ENCODE data around the gene SRF.

- TF ChIP-seq CTCF (IDR thresholded peaks at IDR 0.05) (no peak), NR2C2 (CRISPR knock-in tag; IDR thresholded peaks at IDR 0.05) (no peak), E2F5 (CRISPR knock-in tag; IDR thresholded peaks at IDR 0.05) (no peak), FOXK1 (CRISPR knock-in tag; IDR thresholded peaks at IDR 0.05) (no peak), RELA (CRISPR knock-in tag; IDR thresholded peaks at IDR 0.05; ENCODE audit: borderline replicate concordance) (no peak), ZNF416 (CRISPR knock-in tag; IDR thresholded peaks at IDR 0.05) (no peak), USF2 (CRISPR knock-in tag; IDR thresholded peaks at IDR 0.05) (no peak), ZNF281 (CRISPR knock-in tag; IDR thresholded peaks at IDR 0.05) (no peak), ETV6 (CRISPR knock-in tag; IDR thresholded peaks at IDR 0.05) (no peak), NFYB (CRISPR knock-in tag; conservative IDR thresholded peaks at IDR 0.05; ENCODE audit: low read depth) (no peak), ESRRA (CRISPR knock-in tag; IDR thresholded peaks at IDR 0.05; ENCODE audit: borderline replicate concordance) (no peak), ZNF671 (CRISPR knock-in tag; IDR thresholded peaks at IDR 0.05) (no peak), EMX1 (CRISPR knock-in tag; IDR thresholded peaks at IDR 0.05) (no peak), ATF6 (CRISPR knock-in tag; IDR thresholded peaks at IDR 0.05) (no peak)
Observed at GRCh38 chr6:43186019-43186418, 14.9 kb downstream of the SRF start.

Measured in WTC11 (cell line).